Keratinocyte (primary cell): Measurements from ENCODE around the gene FAM221B. TPM values are rescaled to one million over a fixed set of nuclear protein-coding genes. Genes with fewer than 3 reads are reported as not detected.

Experiments used
- DNase-seq: peaks from one replicate; pipeline ENCODE4 v3.0.0-alpha.2; 2011; ENCODE audit warnings: low read depth, missing footprints, low spot score
- FAIRE-seq: peaks from 2 replicates; lab custom pipeline; 2011; peaks lifted over from hg19 to GRCh38; lab: Jason Lieb, UNC
- H2AFZ ChIP-seq: 2 replicates; pipeline ENCODE4 v1.6.0; 2012; ENCODE audit warnings: low read length, control low read depth, inconsistent platforms; ENCODE audit not compliant: control insufficient read depth
- H3K27ac ChIP-seq: 2 replicates; pipeline ENCODE4 v1.5.1; 2011; ENCODE audit warnings: low read length; ENCODE audit not compliant: control insufficient read depth, insufficient read depth
- H3K27me3 ChIP-seq: 3 replicates; pipeline ENCODE4 v1.6.0; 2011; ENCODE audit warnings: low read length; ENCODE audit not compliant: control insufficient read depth, insufficient read depth; ENCODE audit errors: extremely low read depth
- H3K36me3 ChIP-seq, 2 experiments: 2 replicates in 1 of 2; 3 replicates in 1 of 2; pipeline ENCODE4 v1.5.1; 2011; ENCODE audit warnings: low read length in 2 of 2, mild to moderate bottlenecking in 1 of 2; ENCODE audit not compliant: control insufficient read depth in 2 of 2, insufficient read depth in 2 of 2; ENCODE audit errors: extremely low read depth in 1 of 2
- H3K4me1 ChIP-seq: 3 replicates; pipeline ENCODE4 v1.5.1; 2011; ENCODE audit warnings: low read length; ENCODE audit not compliant: control insufficient read depth, insufficient read depth; ENCODE audit errors: extremely low read depth
- H3K4me2 ChIP-seq: 3 replicates; pipeline ENCODE4 v1.6.0; 2011; ENCODE audit warnings: low read depth, low read length; ENCODE audit not compliant: control insufficient read depth, insufficient read depth; ENCODE audit errors: extremely low read depth
- H3K4me3 ChIP-seq, 3 experiments: fragments of 200-600 bp in 1 of 3; sonication (generic) in 1 of 3; 2 replicates in 2 of 3; 3 replicates in 1 of 3; pipeline ENCODE4 v1.5.1; 2011 to 2016; ENCODE audit warnings: low read length in 3 of 3, mild to moderate bottlenecking in 3 of 3, control low read depth in 2 of 3, inconsistent platforms in 1 of 3, low read depth in 1 of 3, mixed read lengths in 1 of 3, mixed run types in 1 of 3, moderate library complexity in 1 of 3; ENCODE audit not compliant: control insufficient read depth in 2 of 3, insufficient read depth in 2 of 3; ENCODE audit errors: extremely low read depth in 1 of 3
- H3K79me2 ChIP-seq: 2 replicates; pipeline ENCODE4 v1.6.0; 2012; ENCODE audit warnings: low read length; ENCODE audit not compliant: control insufficient read depth, insufficient read depth
- H3K9ac ChIP-seq: 3 replicates; pipeline ENCODE4 v1.6.0; 2011; ENCODE audit warnings: low read length; ENCODE audit not compliant: control insufficient read depth, insufficient read depth; ENCODE audit errors: extremely low read depth
- H3K9me1 ChIP-seq: 3 replicates; pipeline ENCODE4 v1.6.0; 2011; ENCODE audit warnings: low read length; ENCODE audit not compliant: control insufficient read depth, insufficient read depth; ENCODE audit errors: extremely low read depth
- H3K9me3 ChIP-seq: 2 replicates; pipeline ENCODE4 v1.5.1; 2012; ENCODE audit warnings: low read depth, low read length; ENCODE audit not compliant: control insufficient read depth
- H4K20me1 ChIP-seq: 3 replicates; pipeline ENCODE4 v1.6.0; 2011; ENCODE audit warnings: low read length; ENCODE audit not compliant: control insufficient read depth, insufficient read depth; ENCODE audit errors: extremely low read depth
- CTCF ChIP-seq, 3 experiments: IDR thresholded peaks in 1 of 3; conservative IDR thresholded peaks in 1 of 3; optimal IDR thresholded peaks in 1 of 3; 2 replicates in 2 of 3; 3 replicates in 1 of 3; pipeline versions ENCODE3 to v1.5.1; 2011; ENCODE audit warnings: low read length in 3 of 3, mild to moderate bottlenecking in 3 of 3, moderate library complexity in 2 of 3, control low read depth in 1 of 3, inconsistent platforms in 1 of 3; ENCODE audit not compliant: insufficient read depth in 2 of 3; ENCODE audit errors: extremely low read depth in 1 of 3
- EZH2 ChIP-seq: IDR thresholded peaks from one replicate; pipeline ENCODE4 v1.6.1; 2012; ENCODE audit warnings: inconsistent platforms, mild to moderate bottlenecking, low read length, moderate library complexity
- dilution Hi-C: fragments of 300-500 bp; cut with MboI; formaldehyde crosslinking; loops from one replicate; pipeline ENCODE4 v1.7.0; 2020; ENCODE audit warnings: low sequenced_read_pairs; ENCODE audit not compliant: extremely low pct_ligation_motif_present
- polyA plus RNA-seq, 5 experiments: library from polyadenylated mRNA; depleted of rRNA in 3 of 5; stranded (reverse) in 3 of 5; stranded (forward) in 1 of 5; unstranded in 1 of 5; fragments of >200 nt; gene quantifications; 1 replicate in 1 of 5; 2 replicates in 3 of 5; 3 replicates in 1 of 5; pipeline versions ENCODE4 v1.2.1 to v1.2.3, GENCODE V29; 2011 to 2012; ENCODE audit warnings: missing spikeins in 2 of 5, low read depth in 1 of 5, low replicate concordance in 1 of 5

The FAM221B gene
- polyA plus RNA-seq, 1 donor (not counting 4 experiments of a cell fraction or from before 2014, with no cell fraction given): not detected

GRCh38 chr9:35829084-35829763 lies 692 bp upstream of the FAM221B start, which contains the start of gene TMEM8B:
Gene TMEM8B, plus strand, starts transcription at chr9:35829228. Its CDS starts 220 bp downstream, at chr9:35829448.
- DNase-seq: no peak
- peaks cover 18% of the 10 kb centered on the region for H3K4me1 ChIP-seq

GRCh38 chr9:35827486-35827885 lies 1.0 kb downstream of the FAM221B start:
- Histone ChIP-seq H3K27me3 (no peaks in the 10 kb centered on the region), H3K9me3 (no peaks in the 10 kb centered on the region), H3K9ac (no peak overlapping the region), H4K20me1 (no peaks in the 10 kb centered on the region), H3K4me2 (no peak overlapping the region), H3K4me3 (no peak overlapping the region), H3K79me2 (no peaks in the 10 kb centered on the region), H3K27ac (no peak overlapping the region), H3K9me1 (no peaks in the 10 kb centered on the region), H2AFZ (no peak overlapping the region), H3K4me1 (peaks cover 21% of the 10 kb centered on the region), H3K36me3 (no peaks in the 10 kb centered on the region)
- dilution Hi-C loops: no loop called here
- no peak for DNase-seq
- FAIRE-seq: no peak
- TF ChIP-seq CTCF (optimal IDR thresholded peaks at IDR 0.05 in 1 of 3, IDR thresholded peaks at IDR 0.05 in 1 of 3, conservative IDR thresholded peaks at IDR 0.05 in 1 of 3; ENCODE audit: extremely low read depth in 1 of 3, insufficient read depth in 2 of 3, low read length in 3 of 3): no peak
- TF ChIP-seq EZH2: no peak

More at GRCh38 chr9:35829084-35829763, 692 bp upstream of the FAM221B start, which contains the start of gene TMEM8B:
- Histone ChIP-seq H3K9ac (peak within 1 kb of the TSS; percentile 78), H2AFZ (peak within 1 kb of the TSS; percentile 98), H4K20me1 (no peaks in the 10 kb centered on the region), H3K79me2 (no peaks in the 10 kb centered on the region), H3K4me3 (peak within 1 kb of the TSS; percentile 53 to 84 (median 79)), H3K4me2 (peak within 1 kb of the TSS; percentile 92), H3K36me3 (no peaks in the 10 kb centered on the region), H3K27ac (peak within 1 kb of the TSS; percentile 47), H3K27me3 (no peaks in the 10 kb centered on the region), H3K9me3 (no peaks in the 10 kb centered on the region), H3K9me1 (no peaks in the 10 kb centered on the region)
- TF ChIP-seq CTCF (optimal IDR thresholded peaks at IDR 0.05 in 1 of 3, IDR thresholded peaks at IDR 0.05 in 1 of 3, conservative IDR thresholded peaks at IDR 0.05 in 1 of 3; ENCODE audit: extremely low read depth in 1 of 3, insufficient read depth in 2 of 3, low read length in 3 of 3): no peak
- no peak for TF ChIP-seq EZH2
- dilution Hi-C loops: no loop called here
- no peak for FAIRE-seq
